ENCODE results near the gene AOX1. TPM values are rescaled to one million over a fixed set of nuclear protein-coding genes. Genes with fewer than 3 reads are reported as not detected.
A peak's percentile ranks its signal among the peaks of the same experiment; 100 is the strongest.
"Not testable (repeated sequence)": the region's sequence is repeated elsewhere in the genome, so short reads cannot be mapped to it uniquely, and the experiment has no call there.

Gene AOX1
- total and polyA plus RNA-seq, 5 experiments from 2014 or later = not detected

DNA sequence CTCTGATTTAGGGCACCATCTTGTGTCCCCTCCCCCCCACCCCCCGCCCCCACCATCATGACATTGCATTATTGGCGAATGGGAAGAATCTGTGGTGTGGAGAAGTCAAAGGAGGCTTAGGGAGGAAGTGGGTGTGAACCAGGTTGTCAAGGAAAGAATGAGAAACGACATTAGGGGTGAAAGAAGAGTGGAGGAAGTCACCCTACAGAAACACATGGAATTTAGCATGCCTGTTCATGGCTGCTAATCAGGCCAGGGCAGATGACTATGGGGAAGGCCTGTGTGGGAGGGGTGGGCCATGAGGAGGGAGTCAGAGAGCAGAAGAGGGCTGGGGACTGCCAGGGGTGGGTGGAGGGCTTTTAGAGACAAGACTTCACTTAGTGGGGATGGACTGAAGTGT is 81.6 kb downstream of the AOX1 start:
- Mint-ChIP-seq H3K36me3 (no peaks in the 10 kb centered on the region), H3K4me3 (no peak overlapping the region), H3K27me3 (peaks cover 4 to 17% (median 4%) of the 10 kb centered on the region in 5 donors), H3K4me1 (peaks cover 0 to 2% (median 0%) of the 10 kb centered on the region in 4 donors), H3K9me3 (no peaks in the 10 kb centered on the region), H3K27ac (no peak overlapping the region)
- POLR2A ChIA-PET = no interaction called here
- DNase-seq (no peak), ATAC-seq (no peak)

DNA sequence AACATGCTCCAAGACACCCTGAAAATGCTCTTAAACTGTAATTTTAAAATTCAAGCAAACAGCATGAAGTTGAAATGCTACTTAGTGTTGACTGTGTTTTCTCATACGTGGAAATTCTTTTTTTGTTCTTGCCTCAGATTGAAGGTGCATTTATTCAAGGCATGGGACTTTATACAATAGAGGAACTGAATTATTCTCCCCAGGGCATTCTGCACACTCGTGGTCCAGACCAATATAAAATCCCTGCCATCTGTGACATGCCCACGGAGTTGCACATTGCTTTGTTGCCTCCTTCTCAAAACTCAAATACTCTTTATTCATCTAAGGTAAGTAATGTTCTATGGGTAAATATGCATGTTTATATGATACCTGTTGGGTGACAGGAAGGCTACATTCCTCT is 82.7 kb downstream of the AOX1 start:
- no peaks in the 10 kb centered on the region for H3K9me3 Mint-ChIP-seq
- no peak overlapping the region for H3K4me3 Mint-ChIP-seq
- peaks cover 2 to 4% (median 3%) of the 10 kb centered on the region in 4 donors for H3K4me1 Mint-ChIP-seq
- DNase-seq (no peak), ATAC-seq (no peak)
- H3K27ac Mint-ChIP-seq = no peak overlapping the region
- H3K36me3 Mint-ChIP-seq = no peaks in the 10 kb centered on the region
- POLR2A ChIA-PET = no interaction called here
- H3K27me3 Mint-ChIP-seq = peaks cover 0 to 14% (median 4%) of the 10 kb centered on the region in 5 donors

DNA sequence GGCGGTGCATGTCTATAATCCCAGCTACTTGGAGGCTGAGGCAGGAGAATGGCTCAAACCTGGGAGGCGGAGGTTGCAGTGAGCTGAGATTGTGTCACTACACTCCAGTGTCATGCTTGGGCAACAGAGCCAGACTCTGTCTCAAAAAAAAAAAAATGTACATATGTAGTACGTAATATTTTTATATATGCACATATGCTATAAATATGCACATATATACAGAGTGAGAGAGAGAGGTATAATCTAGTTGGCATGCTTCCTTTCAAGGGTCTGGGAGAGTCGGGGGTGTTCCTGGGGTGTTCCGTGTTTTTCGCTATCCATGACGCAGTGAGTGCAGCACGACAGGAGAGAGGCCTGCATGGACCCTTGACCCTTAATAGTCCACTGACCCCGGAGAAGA is 83.5 kb downstream of the AOX1 start:
- no peak for DNase-seq
- Mint-ChIP-seq H3K27me3 (peaks cover 0 to 14% (median 4%) of the 10 kb centered on the region in 5 donors), H3K9me3 (no peaks in the 10 kb centered on the region)

DNA sequence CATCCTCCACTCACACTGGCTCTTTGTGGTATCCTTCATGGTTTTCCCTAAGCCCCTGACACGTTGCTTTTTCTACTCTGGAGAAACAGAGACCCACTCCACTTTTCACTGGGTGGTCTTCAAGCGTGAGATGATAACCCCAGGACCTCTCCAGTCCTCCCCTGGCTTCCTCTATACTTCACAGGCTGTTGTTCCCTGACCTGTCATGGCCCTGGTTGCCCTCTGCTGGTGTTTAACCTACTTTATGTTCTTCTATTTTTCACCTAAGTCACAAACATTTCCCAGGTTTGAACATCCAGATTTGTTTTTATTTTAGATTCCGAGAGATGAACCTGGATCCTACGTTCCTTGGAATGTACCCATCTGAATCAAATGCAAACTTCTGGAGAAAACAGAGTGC is 84.5 kb downstream of the AOX1 start:
- POLR2A ChIA-PET = no interaction called here
- no peak for ATAC-seq
- H3K27ac Mint-ChIP-seq = no peak overlapping the region
- no peak overlapping the region for H3K4me3 Mint-ChIP-seq
- peaks cover 2 to 8% (median 7%) of the 10 kb centered on the region in 4 donors for H3K4me1 Mint-ChIP-seq
- no peaks in the 10 kb centered on the region for H3K36me3 Mint-ChIP-seq
- H3K9me3 Mint-ChIP-seq = no peaks in the 10 kb centered on the region
- DNase-seq = no peak
- H3K27me3 Mint-ChIP-seq = peaks cover 0 to 14% (median 4%) of the 10 kb centered on the region in 5 donors

More for the DNA sequence above, 83.5 kb downstream of the AOX1 start:
- POLR2A ChIA-PET = no interaction called here
- ATAC-seq = no peak
- H3K4me1 Mint-ChIP-seq = peaks cover 2 to 8% (median 7%) of the 10 kb centered on the region in 4 donors
- H3K4me3 Mint-ChIP-seq = no peak overlapping the region
- no peak overlapping the region for H3K27ac Mint-ChIP-seq
- H3K36me3 Mint-ChIP-seq = no peaks in the 10 kb centered on the region

- POLR2A ChIA-PET = no interaction called here
- H3K9me3 Mint-ChIP-seq = no peaks in the 10 kb centered on the region
- ATAC-seq = no peak
- no peak for DNase-seq
- H3K36me3 Mint-ChIP-seq = no peaks in the 10 kb centered on the region
- peaks cover 2 to 8% (median 7%) of the 10 kb centered on the region in 4 donors for H3K4me1 Mint-ChIP-seq
- H3K4me3 Mint-ChIP-seq = no peak overlapping the region
- H3K27ac Mint-ChIP-seq = no peak overlapping the region
- H3K27me3 Mint-ChIP-seq = peaks cover 0 to 14% (median 4%) of the 10 kb centered on the region in 5 donors
Observed at GRCh38 chr2:200670751-200671150, 84.9 kb downstream of the AOX1 start.

- Mint-ChIP-seq H3K4me3 (no peak overlapping the region), H3K4me1 (peaks cover 2 to 8% (median 7%) of the 10 kb centered on the region in 4 donors), H3K27me3 (peaks cover 0 to 14% (median 6%) of the 10 kb centered on the region in 5 donors), H3K27ac (peak overlapping the region in 1 of 10 donors; percentile 60), H3K9me3 (no peaks in the 10 kb centered on the region), H3K36me3 (no peaks in the 10 kb centered on the region)
- POLR2A ChIA-PET = no interaction called here
- ATAC-seq (no peak), DNase-seq (no peak)
Observed at GRCh38 chr2:200673191-200673590, 87.4 kb downstream of the AOX1 start.

GRCh38 chr2:200674837-200675236 is 89.0 kb downstream of the AOX1 start:
- Mint-ChIP-seq H3K4me3 (no peak overlapping the region), H3K27me3 (peaks cover 1 to 14% (median 2%) of the 10 kb centered on the region in 5 donors), H3K36me3 (no peaks in the 10 kb centered on the region), H3K4me1 (peaks cover 0 to 8% (median 7%) of the 10 kb centered on the region in 4 donors), H3K9me3 (no peaks in the 10 kb centered on the region), H3K27ac (no peak overlapping the region)
- POLR2A ChIA-PET = no interaction called here
- no peak for ATAC-seq
- no peak for DNase-seq

DNA sequence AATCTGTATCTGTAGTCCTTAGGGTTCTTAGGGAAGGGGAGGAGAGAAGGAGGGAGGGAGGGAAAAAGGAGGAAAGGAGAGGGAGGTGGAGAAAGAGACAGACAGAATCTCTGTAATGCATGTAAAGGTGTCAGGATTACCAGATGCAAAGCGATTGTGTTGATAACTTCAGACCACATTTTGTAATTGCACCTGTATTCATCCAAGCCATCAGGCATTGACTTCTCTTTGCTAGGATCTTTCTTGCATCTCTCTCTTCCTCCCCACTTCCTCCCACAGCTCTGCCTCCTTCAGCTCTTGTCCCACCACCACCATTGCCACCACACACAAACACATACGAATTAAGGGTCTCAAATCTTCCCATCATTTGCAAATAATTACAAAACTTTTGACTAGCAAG is 91.4 kb downstream of the AOX1 start:
- Mint-ChIP-seq H3K27ac (no peak overlapping the region), H3K36me3 (no peaks in the 10 kb centered on the region), H3K4me3 (no peak overlapping the region), H3K9me3 (no peaks in the 10 kb centered on the region), H3K27me3 (peaks cover 0 to 8% (median 3%) of the 10 kb centered on the region in 5 donors), H3K4me1 (peaks cover 0 to 8% (median 7%) of the 10 kb centered on the region in 4 donors)
- POLR2A ChIA-PET = no interaction called here
- DNase-seq (no peak), ATAC-seq (no peak)

DNA sequence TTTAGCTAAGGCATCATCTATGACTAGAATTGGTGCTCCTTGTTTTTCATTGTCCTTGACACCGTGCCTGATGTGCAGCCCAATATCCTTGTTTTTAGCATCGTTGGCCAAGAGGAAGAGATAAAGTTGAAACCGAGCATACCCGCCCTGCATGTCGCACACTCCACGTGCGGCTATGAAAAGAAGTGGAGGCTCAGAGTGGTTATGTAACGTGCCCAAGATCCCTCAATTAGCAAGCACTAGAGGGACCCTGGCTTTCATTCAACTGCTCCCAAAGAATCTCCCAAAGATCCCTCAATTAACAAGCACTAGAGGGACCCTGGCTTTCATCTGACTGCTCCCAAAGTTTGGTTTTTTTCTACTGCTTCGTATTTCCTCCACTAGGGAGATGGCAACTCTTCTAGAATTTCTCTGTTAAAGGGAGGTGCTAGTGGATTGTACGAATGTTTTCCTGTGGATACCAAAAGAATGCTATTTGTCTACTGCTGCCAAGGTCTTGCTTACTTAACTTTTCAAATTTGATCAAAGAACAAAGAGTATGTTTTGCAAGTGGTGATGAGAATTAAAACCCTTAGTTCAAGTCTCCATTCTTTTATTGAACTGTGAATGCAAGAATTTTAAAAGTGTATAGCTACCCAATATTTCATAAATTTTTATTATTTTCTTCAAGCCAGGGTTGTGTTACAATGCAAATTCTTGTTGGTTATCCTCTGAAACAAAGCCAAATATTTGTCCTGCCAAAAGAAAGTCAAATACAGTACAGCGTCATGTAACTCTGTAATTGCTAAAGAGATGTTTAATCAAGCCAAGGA is 92.1 kb downstream of the AOX1 start:
- no peak for DNase-seq
- Mint-ChIP-seq H3K4me1 (peaks cover 0 to 8% (median 6%) of the 10 kb centered on the region in 4 donors), H3K27ac (peak overlapping the region in 1 of 10 donors; percentile 3), H3K9me3 (no peaks in the 10 kb centered on the region), H3K36me3 (no peaks in the 10 kb centered on the region), H3K27me3 (peaks cover 0 to 4% (median 3%) of the 10 kb centered on the region in 5 donors), H3K4me3 (no peak overlapping the region)
- no peak for ATAC-seq
- POLR2A ChIA-PET = no interaction called here

- no peaks in the 10 kb centered on the region for H3K9me3 Mint-ChIP-seq
- no peak overlapping the region for H3K27ac Mint-ChIP-seq
- POLR2A ChIA-PET = no interaction called here
- no peaks in the 10 kb centered on the region for H3K4me1 Mint-ChIP-seq
- no peaks in the 10 kb centered on the region for H3K36me3 Mint-ChIP-seq
- no peak overlapping the region for H3K4me3 Mint-ChIP-seq
- ATAC-seq = no peak
- H3K27me3 Mint-ChIP-seq = peaks cover 0 to 4% (median 1%) of the 10 kb centered on the region in 5 donors
- no peak for DNase-seq
Observed at GRCh38 chr2:200679127-200679526, 93.3 kb downstream of the AOX1 start.

DNA sequence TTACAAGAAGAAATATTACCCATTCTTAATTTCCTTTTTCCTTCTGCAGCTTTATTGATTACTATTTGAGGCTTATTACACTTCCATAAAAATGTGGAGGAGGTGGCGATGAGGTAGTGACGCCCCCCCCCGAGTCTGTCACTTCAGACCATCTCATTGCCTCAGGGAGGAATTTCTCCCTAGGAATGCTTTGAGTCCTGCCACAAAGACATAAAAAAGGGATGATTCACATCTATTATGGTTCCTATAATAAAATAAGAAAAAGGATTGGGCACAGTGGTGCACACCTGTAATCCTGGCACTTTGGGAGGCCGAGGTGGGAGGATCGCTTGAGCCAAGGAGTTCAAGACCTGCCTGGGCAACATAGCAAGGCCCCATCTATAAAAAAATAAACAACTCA is 93.7 kb downstream of the AOX1 start:
- Mint-ChIP-seq H3K27me3 (peaks cover 0 to 4% (median 1%) of the 10 kb centered on the region in 5 donors), H3K4me3 (no peak overlapping the region), H3K36me3 (no peaks in the 10 kb centered on the region), H3K27ac (no peak overlapping the region), H3K9me3 (no peaks in the 10 kb centered on the region), H3K4me1 (no peaks in the 10 kb centered on the region)
- POLR2A ChIA-PET = no interaction called here
- ATAC-seq (no peak), DNase-seq (no peak)

- POLR2A ChIA-PET = no interaction called here
- Mint-ChIP-seq H3K4me3 (no peak overlapping the region), H3K36me3 (peaks cover 0 to 8% (median 0%) of the 10 kb centered on the region in 3 donors), H3K27me3 (peaks cover 0 to 4% (median 1%) of the 10 kb centered on the region in 5 donors), H3K27ac (no peak overlapping the region), H3K4me1 (no peaks in the 10 kb centered on the region), H3K9me3 (peaks cover 0 to 7% (median 0%) of the 10 kb centered on the region in 9 donors)
- no peak for ATAC-seq
- no peak for DNase-seq
Observed at GRCh38 chr2:200681697-200682096, 95.9 kb downstream of the AOX1 start.

DNA sequence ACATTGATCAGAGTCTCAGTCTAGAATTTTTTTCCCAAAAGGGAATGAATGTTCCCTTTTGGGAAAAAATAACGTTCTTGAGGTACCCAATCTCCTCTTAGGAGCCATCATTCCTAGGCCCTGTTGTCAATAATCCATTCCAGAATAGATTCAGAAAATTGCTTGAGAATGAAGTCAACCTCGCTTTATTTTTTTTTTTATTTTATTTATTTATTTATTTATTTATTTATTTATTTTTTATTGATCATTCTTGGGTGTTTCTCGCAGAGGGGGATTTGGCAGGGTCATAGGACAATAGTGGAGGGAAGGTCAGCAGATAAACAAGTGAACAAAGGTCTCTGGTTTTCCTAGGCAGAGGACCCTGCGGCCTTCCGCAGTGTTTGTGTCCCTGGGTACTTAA is 96.6 kb downstream of the AOX1 start:
- H3K4me3 Mint-ChIP-seq, H3K36me3 Mint-ChIP-seq, ATAC-seq, DNase-seq, H3K9me3 Mint-ChIP-seq, H3K27ac Mint-ChIP-seq, POLR2A ChIA-PET, H3K4me1 Mint-ChIP-seq, H3K27me3 Mint-ChIP-seq: not testable (repeated sequence)

All from naive thymus-derived CD8-positive, alpha-beta T cell (primary cell).